GM06990 (cell line): ENCODE data around the gene SP1.

Experiments used
- DNase-seq: peaks from one replicate; pipeline ENCODE4 v3.0.0-alpha.2; 2011; ENCODE audit not compliant: insufficient read length; ENCODE audit errors: extremely low read depth
- H3K27me3 ChIP-seq: replicated peaks from 2 replicates; pipeline ENCODE4 v1.6.0; 2011; ENCODE audit warnings: low read length; ENCODE audit not compliant: control insufficient read depth, insufficient read depth
- H3K36me3 ChIP-seq: 2 replicates; pipeline ENCODE4 v1.5.1; 2011; ENCODE audit warnings: low read length; ENCODE audit not compliant: control insufficient read depth, insufficient read depth
- H3K4me3 ChIP-seq: replicated peaks from 2 replicates; pipeline ENCODE4 v1.5.1; 2011; ENCODE audit warnings: low read depth, mild to moderate bottlenecking, control low read depth, low read length
- TF ChIP-seq, protein P1 (sequence below): IDR thresholded peaks from 2 replicates; pipeline ENCODE4 v1.5.1; 2011; ENCODE audit warnings: low read length, control low read depth, mild to moderate bottlenecking, inconsistent platforms; ENCODE audit not compliant: insufficient read depth, poor library complexity, severe bottlenecking

Gene SP1

DNA sequence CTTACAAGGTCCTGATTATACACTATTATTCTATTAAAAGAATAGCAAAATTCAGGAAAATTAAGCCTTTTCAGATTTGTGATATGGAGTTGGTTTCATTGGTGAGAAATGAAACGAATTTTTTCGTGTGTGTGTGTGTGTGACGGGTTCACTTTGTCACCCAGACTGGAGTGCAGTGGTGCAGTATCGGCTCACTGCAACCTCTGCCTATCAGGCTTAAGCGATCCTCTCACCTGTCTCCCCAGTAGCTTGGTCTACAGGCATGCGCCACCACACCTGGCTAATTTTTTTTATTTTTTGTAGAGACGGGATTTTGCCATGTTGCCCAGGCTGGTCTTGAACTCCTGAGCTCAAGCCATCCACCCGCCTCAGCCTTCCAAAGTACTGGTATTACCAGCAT lies 81.6 kb downstream of the SP1 start:
- H3K36me3 ChIP-seq: peaks cover 56% of the 10 kb centered on the region
- TF ChIP-seq, protein P1, sequence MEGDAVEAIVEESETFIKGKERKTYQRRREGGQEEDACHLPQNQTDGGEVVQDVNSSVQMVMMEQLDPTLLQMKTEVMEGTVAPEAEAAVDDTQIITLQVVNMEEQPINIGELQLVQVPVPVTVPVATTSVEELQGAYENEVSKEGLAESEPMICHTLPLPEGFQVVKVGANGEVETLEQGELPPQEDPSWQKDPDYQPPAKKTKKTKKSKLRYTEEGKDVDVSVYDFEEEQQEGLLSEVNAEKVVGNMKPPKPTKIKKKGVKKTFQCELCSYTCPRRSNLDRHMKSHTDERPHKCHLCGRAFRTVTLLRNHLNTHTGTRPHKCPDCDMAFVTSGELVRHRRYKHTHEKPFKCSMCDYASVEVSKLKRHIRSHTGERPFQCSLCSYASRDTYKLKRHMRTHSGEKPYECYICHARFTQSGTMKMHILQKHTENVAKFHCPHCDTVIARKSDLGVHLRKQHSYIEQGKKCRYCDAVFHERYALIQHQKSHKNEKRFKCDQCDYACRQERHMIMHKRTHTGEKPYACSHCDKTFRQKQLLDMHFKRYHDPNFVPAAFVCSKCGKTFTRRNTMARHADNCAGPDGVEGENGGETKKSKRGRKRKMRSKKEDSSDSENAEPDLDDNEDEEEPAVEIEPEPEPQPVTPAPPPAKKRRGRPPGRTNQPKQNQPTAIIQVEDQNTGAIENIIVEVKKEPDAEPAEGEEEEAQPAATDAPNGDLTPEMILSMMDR: no peak
- DNase-seq: no peak

DNA sequence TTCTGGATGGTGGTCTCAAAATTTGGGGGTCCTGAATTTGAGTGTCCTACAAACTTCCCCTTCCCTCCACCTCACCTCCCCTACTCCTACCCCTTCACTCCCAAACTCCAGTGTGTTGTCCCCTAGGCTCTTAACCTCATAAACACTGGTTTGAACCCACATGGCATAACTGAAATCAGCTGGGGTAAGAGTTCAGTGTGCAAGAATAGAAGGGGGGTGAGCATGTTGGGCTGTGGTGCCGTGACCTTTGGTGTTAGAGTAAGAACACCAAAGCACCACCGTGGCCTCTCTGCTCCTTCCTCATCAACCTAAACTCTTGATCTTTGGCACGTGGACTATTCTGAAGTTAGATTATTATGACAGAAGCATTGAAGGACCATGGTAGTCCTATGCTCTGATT lies 83.0 kb downstream of the SP1 start:
- TF ChIP-seq, protein P1: no peak
- Histone ChIP-seq H3K36me3 (peaks cover 61% of the 10 kb centered on the region), H3K4me3 (no peak overlapping the region)

More for the DNA sequence above, 81.6 kb downstream of the SP1 start:
- H3K4me3 ChIP-seq: no peak overlapping the region
- no peaks in the 10 kb centered on the region for H3K27me3 ChIP-seq

GRCh38 chr12:53463802-53464560 lies 84.0 kb downstream of the SP1 start:
- Histone ChIP-seq H3K36me3 (peaks cover 63% of the 10 kb centered on the region), H3K4me3 (no peak overlapping the region), H3K27me3 (no peaks in the 10 kb centered on the region)
- DNase-seq: no peak
- TF ChIP-seq, protein P1: no peak

More for the DNA sequence above, 83.0 kb downstream of the SP1 start:
- no peaks in the 10 kb centered on the region for H3K27me3 ChIP-seq
- no peak for DNase-seq

- no peaks in the 10 kb centered on the region for H3K27me3 ChIP-seq
- DNase-seq: no peak
- H3K36me3 ChIP-seq: peaks cover 62% of the 10 kb centered on the region
- TF ChIP-seq, protein P1: no peak
- no peak overlapping the region for H3K4me3 ChIP-seq
These were observed 84.9 kb downstream of the SP1 start for GRCh38 chr12:53464685-53465418.

DNA sequence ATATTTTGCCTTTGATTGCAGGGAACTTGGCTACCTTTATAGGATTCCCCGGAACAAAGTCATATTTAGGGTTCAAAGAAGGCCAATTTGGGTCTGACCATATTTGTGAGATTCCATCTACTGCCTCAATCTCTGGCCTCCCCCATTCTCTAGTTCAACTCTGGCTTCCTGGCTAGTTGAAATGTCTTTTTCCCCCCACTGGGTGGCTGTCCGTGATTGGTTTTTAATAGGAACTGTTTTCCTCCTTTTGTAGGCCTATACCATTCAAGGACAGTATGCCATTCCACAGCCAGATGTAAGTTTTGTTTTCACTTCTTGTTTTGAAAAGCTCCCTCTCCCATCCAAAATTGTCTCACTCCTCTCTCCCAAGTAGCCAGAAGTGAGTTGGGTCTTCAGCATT lies 85.7 kb downstream of the SP1 start:
- DNase-seq: no peak
- H3K27me3 ChIP-seq: no peaks in the 10 kb centered on the region
- TF ChIP-seq, protein P1: no peak
- H3K4me3 ChIP-seq: no peak overlapping the region
- peaks cover 60% of the 10 kb centered on the region for H3K36me3 ChIP-seq
